Endothelial cell (in vitro differentiated cells): ENCODE data around the gene TBC1D5. TPM values are rescaled to one million over a fixed set of nuclear protein-coding genes. Genes with fewer than 3 reads are reported as not detected.
"Not testable (repeated sequence)": the region's sequence is repeated elsewhere in the genome, so short reads cannot be mapped to it uniquely, and the experiment has no call there.

ENCODE experiments used
- DNase-seq: peaks from one replicate; pipeline ENCODE4 v3.0.0; 2021; ENCODE audit warnings: low spot score
- H3K27ac Mint-ChIP-seq: one replicate; pipeline ENCODE4 v1.8.0; 2021; ENCODE audit warnings: mixed read lengths, inconsistent platforms; ENCODE audit not compliant: unreplicated experiment
- H3K27me3 Mint-ChIP-seq: one replicate; pipeline ENCODE4 v1.8.0; 2021; ENCODE audit warnings: mild to moderate bottlenecking, moderate library complexity, mixed read lengths, inconsistent platforms; ENCODE audit not compliant: unreplicated experiment
- H3K36me3 Mint-ChIP-seq: one replicate; pipeline ENCODE4 v1.8.0; 2021; ENCODE audit warnings: mild to moderate bottlenecking, low read depth, mixed read lengths, inconsistent platforms; ENCODE audit not compliant: unreplicated experiment
- H3K4me1 Mint-ChIP-seq: one replicate; pipeline ENCODE4 v1.8.0; 2021; ENCODE audit warnings: mild to moderate bottlenecking, mixed read lengths, inconsistent platforms; ENCODE audit not compliant: unreplicated experiment
- H3K4me3 Mint-ChIP-seq: one replicate; pipeline ENCODE4 v1.8.0; 2021; ENCODE audit warnings: mild to moderate bottlenecking, mixed read lengths, inconsistent platforms; ENCODE audit not compliant: unreplicated experiment
- H3K9me3 Mint-ChIP-seq: one replicate; pipeline ENCODE4 v1.8.0; 2021; ENCODE audit warnings: mixed read lengths, inconsistent platforms; ENCODE audit not compliant: unreplicated experiment
- CTCF ChIP-seq: fragments of 200-600 bp; sonication (generic); IDR thresholded peaks from one replicate; pipeline ENCODE4 v1.5.0; 2021; ENCODE audit warnings: antibody characterized with exemption; ENCODE audit not compliant: unreplicated experiment
- total RNA-seq: library from RNA; stranded (reverse); fragmentation: NEBNext Ultra II Directional; extraction: Animal tissue kit (Norgen Biotek cat#: 25700); gene quantifications from one replicate; pipeline ENCODE4 v1.2.1, GENCODE V29; 2021; ENCODE audit not compliant: unreplicated experiment

TBC1D5 gene
- total RNA-seq, 1 donor from 2014 or later: 48.2 TPM

GRCh38 chr3:17726313-17726712, 16.1 kb downstream of the TBC1D5 start:
- Mint-ChIP-seq H3K4me3 (no peak overlapping the region), H3K4me1 (peaks cover 3% of the 10 kb centered on the region), H3K27me3 (no peaks in the 10 kb centered on the region), H3K27ac (no peak overlapping the region), H3K36me3 (peaks cover 10% of the 10 kb centered on the region), H3K9me3 (no peaks in the 10 kb centered on the region)
- no peak for TF ChIP-seq CTCF
- no peak for DNase-seq

- H3K4me3 Mint-ChIP-seq, H3K4me1 Mint-ChIP-seq, H3K9me3 Mint-ChIP-seq, H3K27me3 Mint-ChIP-seq, DNase-seq, H3K27ac Mint-ChIP-seq: not testable (repeated sequence)
- H3K36me3 Mint-ChIP-seq: peaks cover 10% of the 10 kb centered on the region
These were observed 16.6 kb downstream of the TBC1D5 start for GRCh38 chr3:17725844-17726243.

- no peaks in the 10 kb centered on the region for H3K27me3 Mint-ChIP-seq
- peaks cover 10% of the 10 kb centered on the region for H3K36me3 Mint-ChIP-seq
- H3K4me3 Mint-ChIP-seq: no peak overlapping the region
- no peak for DNase-seq
- no peak overlapping the region for H3K27ac Mint-ChIP-seq
- no peak for TF ChIP-seq CTCF
- no peaks in the 10 kb centered on the region for H3K4me1 Mint-ChIP-seq
- H3K9me3 Mint-ChIP-seq: no peaks in the 10 kb centered on the region
These were observed 17.5 kb downstream of the TBC1D5 start for GRCh38 chr3:17724948-17725347.

- H3K36me3 Mint-ChIP-seq: peaks cover 10% of the 10 kb centered on the region
- no peak for TF ChIP-seq CTCF
- H3K27ac Mint-ChIP-seq: no peak overlapping the region
- H3K9me3 Mint-ChIP-seq: no peaks in the 10 kb centered on the region
- no peaks in the 10 kb centered on the region for H3K4me1 Mint-ChIP-seq
- H3K4me3 Mint-ChIP-seq: no peak overlapping the region
- DNase-seq: no peak
- H3K27me3 Mint-ChIP-seq: no peaks in the 10 kb centered on the region
These were observed 18.3 kb downstream of the TBC1D5 start for GRCh38 chr3:17724122-17724521.

GRCh38 chr3:17717411-17717810, 25.0 kb downstream of the TBC1D5 start:
- no peak overlapping the region for H3K4me3 Mint-ChIP-seq
- DNase-seq: no peak
- H3K27me3 Mint-ChIP-seq: no peaks in the 10 kb centered on the region
- peaks cover 22% of the 10 kb centered on the region for H3K36me3 Mint-ChIP-seq
- H3K4me1 Mint-ChIP-seq: no peaks in the 10 kb centered on the region
- no peaks in the 10 kb centered on the region for H3K9me3 Mint-ChIP-seq
- no peak overlapping the region for H3K27ac Mint-ChIP-seq
- TF ChIP-seq CTCF: no peak

GRCh38 chr3:17714473-17714872, 28.0 kb downstream of the TBC1D5 start:
- no peak for DNase-seq
- Mint-ChIP-seq H3K9me3 (no peaks in the 10 kb centered on the region), H3K27me3 (no peaks in the 10 kb centered on the region), H3K27ac (no peak overlapping the region), H3K36me3 (peaks cover 22% of the 10 kb centered on the region), H3K4me1 (no peaks in the 10 kb centered on the region), H3K4me3 (no peak overlapping the region)
- no peak for TF ChIP-seq CTCF
